PFSK-1 (cell line): ENCODE results near the gene ITPR3.

ENCODE experiments used
- FOXP2 ChIP-seq: optimal IDR thresholded peaks from 2 replicates; pipeline ENCODE3; 2011; ENCODE audit warnings: borderline replicate concordance, control low read depth, inconsistent platforms; ENCODE audit not compliant: insufficient read depth; ENCODE audit errors: extremely low read length, extremely low read depth
- POLR2AphosphoS5 ChIP-seq: IDR thresholded peaks from 2 replicates; pipeline ENCODE4 v1.6.1; 2012; ENCODE audit warnings: low read depth, mild to moderate bottlenecking, control low read depth, low read length, moderate library complexity
- SIN3A ChIP-seq: IDR thresholded peaks from 2 replicates; pipeline ENCODE4 v1.6.1; 2012; ENCODE audit warnings: mild to moderate bottlenecking, low read length, moderate library complexity, borderline replicate concordance; ENCODE audit not compliant: insufficient read depth
- TAF1 ChIP-seq: IDR thresholded peaks from 2 replicates; pipeline ENCODE4 v1.6.1; 2012; ENCODE audit warnings: low read length, control low read depth, borderline replicate concordance; ENCODE audit not compliant: insufficient read depth
- TF ChIP-seq, protein P1 (sequence below), 2 experiments: IDR thresholded peaks; 2 replicates each; pipeline versions ENCODE4 v1.6.1 to v1.8.0; 2011 to 2012; ENCODE audit warnings: low read depth in 2 of 2, low read length in 2 of 2, control low read depth in 1 of 2, inconsistent platforms in 1 of 2, mild to moderate bottlenecking in 1 of 2, moderate library complexity in 1 of 2; ENCODE audit not compliant: insufficient read depth in 1 of 2

The ITPR3 gene

DNA sequence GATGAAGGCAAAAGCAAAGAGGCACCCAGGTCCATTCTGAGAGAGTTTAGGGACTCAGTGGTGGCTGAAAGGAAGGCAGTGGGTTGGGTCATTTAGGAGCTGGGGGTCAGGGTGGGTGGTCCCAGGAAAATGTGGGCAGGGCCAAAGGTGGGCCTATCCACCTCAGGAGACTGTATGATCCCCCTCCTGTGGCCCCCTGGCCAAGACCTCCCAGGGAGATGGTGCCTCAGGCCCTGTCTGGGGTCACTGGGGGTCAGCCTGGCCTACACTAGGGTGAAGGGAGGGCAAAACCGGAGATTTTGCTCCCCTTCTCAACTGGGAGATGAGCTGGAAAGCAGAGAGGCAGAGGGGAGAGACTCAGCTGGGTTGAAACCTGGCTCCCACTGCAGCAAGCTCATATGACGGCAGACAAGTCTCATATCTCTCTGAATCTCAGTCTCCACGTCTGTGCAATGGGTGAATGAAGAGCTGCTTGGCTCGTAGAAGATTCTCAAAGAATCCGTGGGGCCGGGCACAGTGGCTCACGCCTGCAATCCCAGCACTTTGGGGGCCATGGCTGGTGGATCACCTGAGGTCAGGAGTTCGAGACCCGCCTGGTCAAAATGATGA lies 29.6 kb upstream of the ITPR3 start:
- TF ChIP-seq TAF1 (no peak), SIN3A (no peak), FOXP2 (no peak), POLR2AphosphoS5 (no peak)
- TF ChIP-seq, protein P1, sequence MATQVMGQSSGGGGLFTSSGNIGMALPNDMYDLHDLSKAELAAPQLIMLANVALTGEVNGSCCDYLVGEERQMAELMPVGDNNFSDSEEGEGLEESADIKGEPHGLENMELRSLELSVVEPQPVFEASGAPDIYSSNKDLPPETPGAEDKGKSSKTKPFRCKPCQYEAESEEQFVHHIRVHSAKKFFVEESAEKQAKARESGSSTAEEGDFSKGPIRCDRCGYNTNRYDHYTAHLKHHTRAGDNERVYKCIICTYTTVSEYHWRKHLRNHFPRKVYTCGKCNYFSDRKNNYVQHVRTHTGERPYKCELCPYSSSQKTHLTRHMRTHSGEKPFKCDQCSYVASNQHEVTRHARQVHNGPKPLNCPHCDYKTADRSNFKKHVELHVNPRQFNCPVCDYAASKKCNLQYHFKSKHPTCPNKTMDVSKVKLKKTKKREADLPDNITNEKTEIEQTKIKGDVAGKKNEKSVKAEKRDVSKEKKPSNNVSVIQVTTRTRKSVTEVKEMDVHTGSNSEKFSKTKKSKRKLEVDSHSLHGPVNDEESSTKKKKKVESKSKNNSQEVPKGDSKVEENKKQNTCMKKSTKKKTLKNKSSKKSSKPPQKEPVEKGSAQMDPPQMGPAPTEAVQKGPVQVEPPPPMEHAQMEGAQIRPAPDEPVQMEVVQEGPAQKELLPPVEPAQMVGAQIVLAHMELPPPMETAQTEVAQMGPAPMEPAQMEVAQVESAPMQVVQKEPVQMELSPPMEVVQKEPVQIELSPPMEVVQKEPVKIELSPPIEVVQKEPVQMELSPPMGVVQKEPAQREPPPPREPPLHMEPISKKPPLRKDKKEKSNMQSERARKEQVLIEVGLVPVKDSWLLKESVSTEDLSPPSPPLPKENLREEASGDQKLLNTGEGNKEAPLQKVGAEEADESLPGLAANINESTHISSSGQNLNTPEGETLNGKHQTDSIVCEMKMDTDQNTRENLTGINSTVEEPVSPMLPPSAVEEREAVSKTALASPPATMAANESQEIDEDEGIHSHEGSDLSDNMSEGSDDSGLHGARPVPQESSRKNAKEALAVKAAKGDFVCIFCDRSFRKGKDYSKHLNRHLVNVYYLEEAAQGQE (IDR thresholded peaks at IDR 0.05; ENCODE audit: insufficient read depth in 1 of 2, low read depth in 2 of 2, low read length in 2 of 2): no peak

DNA sequence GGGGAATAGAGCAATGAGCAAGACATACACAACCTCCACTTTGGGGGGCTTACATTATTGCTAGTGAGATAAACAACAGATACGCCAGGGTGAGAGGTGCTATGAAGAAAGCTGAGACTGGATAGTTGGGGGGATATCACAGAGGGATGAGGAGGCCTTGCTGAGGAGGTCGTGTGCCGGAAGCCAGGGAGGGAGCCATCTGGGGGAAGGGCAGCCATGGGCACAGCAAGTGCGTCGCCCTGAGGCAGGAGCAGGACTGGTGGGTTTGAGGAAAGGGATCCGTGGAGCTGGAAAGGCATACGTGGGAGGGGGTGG lies 28.9 kb upstream of the ITPR3 start:
- TF ChIP-seq POLR2AphosphoS5 (no peak), FOXP2 (no peak), TAF1 (no peak), SIN3A (no peak)
- TF ChIP-seq, protein P1 (IDR thresholded peaks at IDR 0.05; ENCODE audit: insufficient read depth in 1 of 2, low read depth in 2 of 2, low read length in 2 of 2): no peak

DNA sequence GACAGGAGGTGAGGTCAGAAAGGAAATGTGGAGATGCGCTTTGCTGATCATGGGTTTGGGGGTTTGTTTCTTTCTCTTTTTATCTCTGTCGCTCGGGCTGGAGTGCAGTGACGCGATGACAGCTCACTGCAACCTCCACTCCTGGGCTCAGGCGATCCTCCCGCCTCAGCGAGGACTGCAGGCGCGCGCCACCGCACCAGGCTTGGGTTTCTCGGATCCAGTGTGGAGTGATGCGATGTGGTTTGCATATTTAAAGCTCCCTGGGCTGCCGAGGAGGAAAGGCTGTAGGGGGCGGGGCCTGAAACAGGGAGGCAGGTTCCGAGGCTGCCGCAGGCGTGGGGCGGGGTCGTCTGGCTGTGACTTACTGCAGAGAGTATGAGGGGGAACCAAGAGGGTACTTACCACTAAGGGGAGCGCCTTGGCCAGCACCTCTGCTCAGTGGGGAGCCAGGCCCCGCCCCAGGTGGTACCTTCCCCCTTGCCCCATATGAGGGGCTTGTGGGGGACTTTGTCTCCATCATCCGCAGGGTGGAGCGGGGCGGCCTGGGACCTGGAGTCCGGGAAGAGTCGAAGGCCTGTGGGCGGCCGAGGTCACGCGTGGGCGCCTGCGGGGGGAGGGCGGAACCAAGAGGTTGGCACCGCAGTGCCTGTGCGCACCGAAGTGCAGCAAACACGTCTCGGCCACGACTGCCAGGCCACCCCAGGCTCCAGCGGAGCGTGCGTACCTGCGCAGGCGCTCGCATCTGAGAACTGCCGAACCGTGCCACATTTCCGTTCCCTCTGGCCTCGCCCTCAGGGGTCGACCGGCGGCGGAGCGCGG lies 28.3 kb upstream of the ITPR3 start:
- TF ChIP-seq POLR2AphosphoS5 (no peak), FOXP2 (no peak), SIN3A (no peak), TAF1 (no peak)
- TF ChIP-seq, protein P1 (IDR thresholded peaks at IDR 0.05; ENCODE audit: insufficient read depth in 1 of 2, low read depth in 2 of 2, low read length in 2 of 2): no peak

DNA sequence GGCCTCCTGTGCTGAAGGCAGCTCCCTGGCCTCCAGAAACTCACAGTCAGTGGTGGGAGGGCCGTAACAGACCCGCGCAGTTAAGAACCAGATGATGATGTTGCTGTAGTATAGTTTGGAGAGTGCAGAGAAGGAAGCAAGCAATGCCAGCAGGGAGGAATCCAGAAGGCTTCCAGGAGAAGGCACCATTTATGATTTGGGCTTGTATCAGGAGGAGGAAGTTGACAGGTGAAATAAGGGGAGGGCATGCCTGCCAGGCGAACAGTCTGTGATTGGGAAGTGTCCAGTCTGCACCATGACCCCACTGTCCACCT lies 27.8 kb upstream of the ITPR3 start:
- TF ChIP-seq TAF1 (no peak), SIN3A (no peak), FOXP2 (no peak), POLR2AphosphoS5 (no peak)
- TF ChIP-seq, protein P1 (IDR thresholded peaks at IDR 0.05; ENCODE audit: insufficient read depth in 1 of 2, low read depth in 2 of 2, low read length in 2 of 2): no peak
